BE2C (cell line): Measurements from ENCODE around the gene LRMDA.

Experiments
- DNase-seq: peaks from one replicate; pipeline ENCODE4 v3.0.0-alpha.2; 2020
- H3K27me3 ChIP-seq: fragments of 250-450 bp; sonication (Bioruptor Pico); 2 replicates; pipeline ENCODE4 v1.5.1; 2020; ENCODE audit warnings: mild to moderate bottlenecking
- H3K36me3 ChIP-seq: fragments of 250-450 bp; sonication (Bioruptor Pico); 2 replicates; pipeline ENCODE4 v1.5.1; 2020; ENCODE audit warnings: mild to moderate bottlenecking
- H3K4me1 ChIP-seq: fragments of 250-450 bp; sonication (Bioruptor Pico); 2 replicates; pipeline ENCODE4 v1.5.1; 2020
- H3K4me3 ChIP-seq: 2 replicates; pipeline ENCODE4 v1.5.1; 2011; ENCODE audit warnings: low read depth, low read length
- H3K9me3 ChIP-seq: fragments of 250-450 bp; sonication (Bioruptor Pico); 2 replicates; pipeline ENCODE4 v1.5.1; 2020
- TF ChIP-seq, protein P1 (sequence below): IDR thresholded peaks from 2 replicates; pipeline ENCODE4 v1.5.1; 2012; ENCODE audit warnings: mild to moderate bottlenecking, low read depth, low read length

LRMDA gene

GRCh38 chr10:76245951-76246495 lies 814.6 kb downstream of the LRMDA start:
- H3K4me1 ChIP-seq: no peaks in the 10 kb centered on the region
- no peak for DNase-seq
- no peaks in the 10 kb centered on the region for H3K36me3 ChIP-seq
- no peaks in the 10 kb centered on the region for H3K27me3 ChIP-seq
- H3K4me3 ChIP-seq: no peak overlapping the region
- H3K9me3 ChIP-seq: no peaks in the 10 kb centered on the region
- TF ChIP-seq, protein P1, sequence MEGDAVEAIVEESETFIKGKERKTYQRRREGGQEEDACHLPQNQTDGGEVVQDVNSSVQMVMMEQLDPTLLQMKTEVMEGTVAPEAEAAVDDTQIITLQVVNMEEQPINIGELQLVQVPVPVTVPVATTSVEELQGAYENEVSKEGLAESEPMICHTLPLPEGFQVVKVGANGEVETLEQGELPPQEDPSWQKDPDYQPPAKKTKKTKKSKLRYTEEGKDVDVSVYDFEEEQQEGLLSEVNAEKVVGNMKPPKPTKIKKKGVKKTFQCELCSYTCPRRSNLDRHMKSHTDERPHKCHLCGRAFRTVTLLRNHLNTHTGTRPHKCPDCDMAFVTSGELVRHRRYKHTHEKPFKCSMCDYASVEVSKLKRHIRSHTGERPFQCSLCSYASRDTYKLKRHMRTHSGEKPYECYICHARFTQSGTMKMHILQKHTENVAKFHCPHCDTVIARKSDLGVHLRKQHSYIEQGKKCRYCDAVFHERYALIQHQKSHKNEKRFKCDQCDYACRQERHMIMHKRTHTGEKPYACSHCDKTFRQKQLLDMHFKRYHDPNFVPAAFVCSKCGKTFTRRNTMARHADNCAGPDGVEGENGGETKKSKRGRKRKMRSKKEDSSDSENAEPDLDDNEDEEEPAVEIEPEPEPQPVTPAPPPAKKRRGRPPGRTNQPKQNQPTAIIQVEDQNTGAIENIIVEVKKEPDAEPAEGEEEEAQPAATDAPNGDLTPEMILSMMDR: no peak

DNA sequence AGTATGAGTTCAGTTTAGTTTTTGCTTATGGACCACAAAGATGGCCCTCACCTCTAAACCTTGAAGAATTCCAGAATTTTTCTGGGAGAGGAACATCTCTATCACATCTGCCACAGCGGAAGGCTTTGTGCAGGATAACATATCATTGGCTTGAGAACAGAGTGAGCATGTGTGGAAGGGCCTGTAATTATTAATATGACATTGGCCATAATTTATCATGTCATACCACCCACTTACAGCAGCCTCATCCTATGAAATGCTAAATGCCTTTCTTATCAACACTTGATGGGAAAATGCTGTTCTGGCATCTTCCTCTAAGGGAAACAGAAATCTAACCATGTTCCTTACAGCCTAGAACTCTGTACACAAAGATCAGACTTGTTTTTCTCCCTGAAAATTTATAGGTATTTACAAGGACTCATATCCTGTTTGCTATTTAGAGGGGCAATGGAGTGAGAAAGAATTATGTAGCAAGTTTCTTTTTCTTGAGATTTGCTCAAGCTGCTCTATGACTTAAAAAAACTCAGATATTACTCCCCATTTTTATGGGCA lies 817.3 kb downstream of the LRMDA start:
- no peaks in the 10 kb centered on the region for H3K36me3 ChIP-seq
- H3K4me3 ChIP-seq: no peak overlapping the region
- H3K4me1 ChIP-seq: no peaks in the 10 kb centered on the region
- DNase-seq: no peak
- TF ChIP-seq, protein P1: no peak
- H3K9me3 ChIP-seq: no peaks in the 10 kb centered on the region
- no peaks in the 10 kb centered on the region for H3K27me3 ChIP-seq

GRCh38 chr10:76251841-76252671 lies 820.6 kb downstream of the LRMDA start:
- Histone ChIP-seq H3K4me1 (no peaks in the 10 kb centered on the region), H3K27me3 (no peaks in the 10 kb centered on the region), H3K4me3 (no peak overlapping the region), H3K9me3 (no peaks in the 10 kb centered on the region), H3K36me3 (no peaks in the 10 kb centered on the region)
- DNase-seq: no peak
- TF ChIP-seq, protein P1: no peak

DNA sequence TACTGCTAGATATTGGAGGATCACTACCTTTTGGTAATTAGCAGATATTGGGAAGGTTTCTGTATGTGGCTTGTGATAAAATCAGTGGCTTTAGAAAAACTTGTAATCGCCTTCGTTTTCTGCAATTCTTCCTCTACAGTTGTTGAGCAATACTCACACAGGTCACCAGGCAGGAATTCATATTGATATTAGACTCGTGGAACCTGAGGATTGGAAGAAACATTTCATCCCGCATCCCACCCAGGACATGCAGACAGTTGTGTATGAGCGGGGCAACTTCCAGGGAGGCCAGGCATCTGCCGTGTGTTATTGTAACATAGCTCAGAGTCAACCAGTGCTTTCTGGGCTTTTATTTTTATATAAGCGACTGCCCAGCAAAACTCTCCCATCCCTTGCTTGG lies 821.3 kb downstream of the LRMDA start:
- TF ChIP-seq, protein P1: no peak
- no peaks in the 10 kb centered on the region for H3K36me3 ChIP-seq
- H3K9me3 ChIP-seq: no peaks in the 10 kb centered on the region
- no peak for DNase-seq
- H3K4me3 ChIP-seq: no peak overlapping the region
- no peaks in the 10 kb centered on the region for H3K27me3 ChIP-seq
- no peaks in the 10 kb centered on the region for H3K4me1 ChIP-seq

GRCh38 chr10:76255241-76255640 lies 823.8 kb downstream of the LRMDA start:
- H3K27me3 ChIP-seq: no peaks in the 10 kb centered on the region
- no peak overlapping the region for H3K4me3 ChIP-seq
- DNase-seq: no peak
- no peaks in the 10 kb centered on the region for H3K36me3 ChIP-seq
- H3K4me1 ChIP-seq: no peaks in the 10 kb centered on the region
- TF ChIP-seq, protein P1: no peak
- H3K9me3 ChIP-seq: no peaks in the 10 kb centered on the region

DNA sequence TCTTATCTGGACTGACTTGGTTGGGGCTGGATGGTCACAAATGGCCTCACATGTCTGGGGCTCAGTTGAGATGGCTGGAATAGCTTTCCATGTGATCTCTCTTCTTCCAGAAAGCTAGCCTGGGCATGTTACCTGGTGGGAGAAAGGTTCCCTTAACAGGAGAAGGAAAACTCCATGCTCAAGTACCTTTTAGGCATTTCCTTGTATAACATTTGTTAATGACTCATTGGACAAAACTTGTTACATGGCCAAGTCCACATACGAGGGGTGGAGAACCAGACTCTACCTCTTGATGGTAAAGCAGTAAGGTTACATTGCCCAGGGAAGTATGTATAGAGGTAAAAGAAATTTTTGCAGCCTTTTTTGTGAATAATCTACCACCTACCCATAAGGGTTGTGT lies 826.4 kb downstream of the LRMDA start:
- Histone ChIP-seq H3K27me3 (no peaks in the 10 kb centered on the region), H3K4me1 (no peaks in the 10 kb centered on the region), H3K9me3 (no peaks in the 10 kb centered on the region), H3K36me3 (no peaks in the 10 kb centered on the region), H3K4me3 (no peak overlapping the region)
- no peak for DNase-seq
- TF ChIP-seq, protein P1: no peak
